BLaER1 treated with 17β-estradiol and CSF1 and Interleukin-3, amounts not matched to agents 10 nM and 100 nM (cell line): ENCODE data around the gene WIZ.
"Not testable (repeated sequence)": the region's sequence is repeated elsewhere in the genome, so short reads cannot be mapped to it uniquely, and the experiment has no call there.

Source experiments
- H3K27ac ChIP-seq, 11 experiments: shearing (Covaris generic); formaldehyde crosslinking; 2 replicates each; pipeline ENCODE4 v1.8.1; 2022
- H3K27me3 ChIP-seq, 11 experiments: shearing (Covaris generic); formaldehyde crosslinking; 2 replicates each; pipeline ENCODE4 v1.8.1; 2022
- H3K36me3 ChIP-seq, 11 experiments: shearing (Covaris generic); formaldehyde crosslinking; 2 replicates each; pipeline ENCODE4 v1.8.1; 2022
- H3K4me1 ChIP-seq, 10 experiments: shearing (Covaris generic); formaldehyde crosslinking; 2 replicates each; pipeline ENCODE4 v1.8.1; 2022
- H3K4me2 ChIP-seq, 11 experiments: shearing (Covaris generic); formaldehyde crosslinking; 2 replicates each; pipeline ENCODE4 v1.8.1; 2022
- H3K4me3 ChIP-seq, 10 experiments: shearing (Covaris generic); formaldehyde crosslinking; 2 replicates each; pipeline ENCODE4 v1.8.1; 2022
- H3K9ac ChIP-seq, 11 experiments: shearing (Covaris generic); formaldehyde crosslinking; 2 replicates each; pipeline ENCODE4 v1.8.1; 2022
- H3K9me3 ChIP-seq, 11 experiments: shearing (Covaris generic); formaldehyde crosslinking; replicated peaks in 1 of 11; 2 replicates each; pipeline ENCODE4 v1.8.1; 2022
- H4K20me1 ChIP-seq, 11 experiments: shearing (Covaris generic); formaldehyde crosslinking; 2 replicates each; pipeline ENCODE4 v1.8.1; 2022
- Cebpa-rat ChIP-seq, 11 experiments: shearing (Covaris generic); IDR thresholded peaks; 2 replicates each; pipeline ENCODE4 v1.8.1; 2022

Gene WIZ

DNA sequence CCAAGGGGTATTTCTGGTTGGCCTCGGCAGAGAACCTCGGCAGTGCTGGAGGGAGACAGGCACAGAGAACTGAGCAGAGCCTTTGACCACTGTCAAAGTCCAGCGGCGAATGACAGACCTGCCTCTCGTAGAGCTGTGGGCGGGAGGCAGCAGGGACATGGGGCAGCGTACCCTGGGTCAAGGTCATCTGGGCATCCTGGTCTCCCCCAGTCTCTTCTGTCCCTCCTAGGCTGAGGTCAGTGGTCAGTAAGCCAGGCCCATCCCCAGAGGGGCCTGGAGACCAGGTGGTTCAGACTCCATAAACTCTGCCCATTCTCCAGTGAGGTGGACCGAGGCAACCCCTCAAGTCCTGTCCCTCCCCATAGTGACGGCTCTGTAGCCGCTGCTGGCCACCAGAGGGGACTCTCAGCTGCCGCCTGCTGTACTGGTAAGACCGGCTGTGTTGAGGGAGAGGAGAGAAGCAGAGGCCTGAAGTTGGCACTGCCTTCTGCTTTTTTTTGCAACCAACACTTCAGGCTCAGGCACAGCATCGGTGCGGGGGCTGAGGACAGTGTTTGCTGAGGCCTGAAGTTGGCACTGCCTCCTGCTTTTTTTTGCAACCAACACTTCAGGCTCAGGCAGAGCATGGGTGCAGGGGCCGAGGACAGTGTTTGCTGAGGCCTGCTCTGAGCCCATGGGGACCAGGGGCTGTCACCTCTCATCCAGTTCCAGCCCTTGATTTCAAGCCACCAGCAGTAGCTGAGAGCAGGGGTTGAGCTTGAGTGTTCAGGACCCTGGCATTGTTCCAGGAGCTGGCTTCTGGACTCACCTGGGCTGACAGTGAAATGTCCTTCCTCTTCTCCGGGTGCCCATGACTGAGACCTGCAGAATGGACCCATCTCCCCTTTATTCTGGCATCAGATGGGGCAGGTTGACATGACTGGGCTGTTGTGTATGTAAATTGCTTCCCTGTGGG, 29.9 kb upstream of the WIZ start, which contains the start of gene PGLYRP2:
PGLYRP2 (minus strand) TSS at position 111 of the 955 bp plus-strand sequence. CDS start 130 bp downstream, outside the sequence.
- Histone ChIP-seq H3K4me2 (peak within 1 kb of the TSS in 8 of 11 experiments; percentile 7 to 42 (median 22); a peak in 7 of 22 replicates), H3K4me3 (no peak within 1 kb of the TSS), H3K27me3 (no peaks in the 10 kb centered on the region), H3K4me1 (peaks cover 0 to 19% (median 10%) of the 10 kb centered on the region in 10 experiments; a peak in 16 of 20 replicates), H3K9me3 (no peaks in the 10 kb centered on the region), H3K9ac (peak within 1 kb of the TSS in 1 of 11 experiments; percentile 29; a peak in 2 of 22 replicates), H3K27ac (no peak within 1 kb of the TSS), H3K36me3 (no peaks in the 10 kb centered on the region), H4K20me1 (no peaks in the 10 kb centered on the region)
- no peak for TF ChIP-seq Cebpa-rat (IDR thresholded peaks at IDR 0.05)

GRCh38 chr19:15476325-15476724, 26.6 kb upstream of the WIZ start:
- Histone ChIP-seq H4K20me1 (no peaks in the 10 kb centered on the region), H3K4me3 (no peak overlapping the region), H3K27ac (peak overlapping the region in 3 of 11 experiments; percentile 0 to 9 (median 7); a peak in 1 of 22 replicates), H3K9ac (no peak overlapping the region), H3K27me3 (no peaks in the 10 kb centered on the region), H3K4me1 (peaks cover 0 to 19% (median 12%) of the 10 kb centered on the region in 10 experiments; a peak in 16 of 20 replicates), H3K9me3 (peaks cover 0 to 14% (median 6%) of the 10 kb centered on the region in 11 experiments; a peak in 8 of 22 replicates), H3K36me3 (no peaks in the 10 kb centered on the region), H3K4me2 (no peak overlapping the region)
- no peak for TF ChIP-seq Cebpa-rat (IDR thresholded peaks at IDR 0.05)

GRCh38 chr19:15475611-15476010, 25.9 kb upstream of the WIZ start:
- no peak overlapping the region for H3K9ac ChIP-seq
- H3K4me1 ChIP-seq, result peaks cover 0 to 19% (median 12%) of the 10 kb centered on the region in 10 experiments; a peak in 16 of 20 replicates
- H3K4me3 ChIP-seq, result no peak overlapping the region
- H3K27ac ChIP-seq, result 0 out of 22 replicates have a peak overlapping the region, but pooled peaks of 2 of the 11 experiments have one; percentile 0 to 7
- H3K27me3 ChIP-seq, result no peaks in the 10 kb centered on the region
- H3K9me3 ChIP-seq, result peaks cover 0 to 15% (median 7%) of the 10 kb centered on the region in 11 experiments; a peak in 8 of 22 replicates
- no peaks in the 10 kb centered on the region for H4K20me1 ChIP-seq
- TF ChIP-seq Cebpa-rat (IDR thresholded peaks at IDR 0.05), result no peak
- no peaks in the 10 kb centered on the region for H3K36me3 ChIP-seq
- no peak overlapping the region for H3K4me2 ChIP-seq

DNA sequence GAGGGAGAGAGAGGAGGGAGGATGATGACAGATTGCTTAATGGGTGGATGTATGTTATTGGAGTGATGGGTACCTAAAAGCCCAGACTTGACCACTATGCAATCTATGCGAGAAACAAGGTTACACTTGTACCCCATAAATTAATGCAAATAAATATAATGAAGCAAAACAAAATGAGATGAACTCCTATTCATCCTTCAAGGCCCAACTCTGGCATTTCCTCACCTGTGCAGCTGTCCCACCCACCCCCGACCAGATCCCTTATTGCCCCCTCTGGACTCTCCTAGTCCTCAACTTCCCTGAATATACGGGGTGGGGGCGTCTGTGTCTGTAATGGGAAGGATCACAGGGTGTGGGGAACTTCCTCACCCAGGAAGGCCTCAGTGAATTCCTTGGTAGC, 25.4 kb upstream of the WIZ start:
- peaks cover 0 to 20% (median 11%) of the 10 kb centered on the region in 10 experiments; a peak in 17 of 20 replicates for H3K4me1 ChIP-seq
- H3K36me3 ChIP-seq, result no peaks in the 10 kb centered on the region
- no peak overlapping the region for H3K9ac ChIP-seq
- peaks cover 0 to 15% (median 7%) of the 10 kb centered on the region in 11 experiments; a peak in 8 of 22 replicates for H3K9me3 ChIP-seq
- no peaks in the 10 kb centered on the region for H4K20me1 ChIP-seq
- no peaks in the 10 kb centered on the region for H3K27me3 ChIP-seq
- H3K4me2 ChIP-seq, result no peak overlapping the region
- H3K4me3 ChIP-seq, result no peak overlapping the region
- no peak for TF ChIP-seq Cebpa-rat (IDR thresholded peaks at IDR 0.05)
- H3K27ac ChIP-seq, result no peak overlapping the region

GRCh38 chr19:15473821-15474220, 24.1 kb upstream of the WIZ start:
- Histone ChIP-seq H3K27me3 (peaks cover 10 to 12% (median 11%) of the 10 kb centered on the region in 11 experiments), H3K4me1 (peaks cover 12 to 23% (median 18%) of the 10 kb centered on the region in 10 experiments), H3K9me3 (peaks cover 0 to 15% (median 7%) of the 10 kb centered on the region in 11 experiments; a peak in 8 of 22 replicates)
- not testable (repeated sequence) for H3K4me2 ChIP-seq, H4K20me1 ChIP-seq, H3K36me3 ChIP-seq, H3K4me3 ChIP-seq, H3K27ac ChIP-seq, H3K9ac ChIP-seq

DNA sequence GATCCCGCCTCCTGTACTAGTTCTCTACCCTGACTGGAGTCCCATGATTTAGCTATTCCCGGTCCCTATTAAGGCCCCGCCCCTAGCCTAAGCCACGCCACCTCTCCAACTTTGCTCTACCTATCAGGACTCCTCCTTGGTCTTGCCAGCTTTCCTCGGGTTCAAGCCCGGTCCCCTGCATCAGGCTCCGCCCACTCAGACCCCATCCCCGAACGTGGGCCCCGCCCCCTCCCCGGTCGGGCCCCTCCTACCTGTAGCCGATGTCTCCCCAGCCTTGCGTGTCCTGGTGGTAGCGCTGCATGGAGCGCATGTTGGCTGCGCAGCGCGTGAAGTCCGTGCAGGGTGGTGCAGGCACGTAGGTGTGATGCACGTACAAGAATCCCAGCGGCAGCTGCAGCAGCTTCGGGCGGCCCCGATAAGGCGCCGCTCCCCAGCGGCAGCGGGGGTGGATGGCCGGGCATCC, 21.9 kb upstream of the WIZ start:
- Histone ChIP-seq H3K4me1 (peaks cover 24 to 44% (median 38%) of the 10 kb centered on the region in 10 experiments), H3K4me3 (no peak overlapping the region), H3K9ac (no peak overlapping the region), H3K9me3 (peaks cover 0 to 15% (median 7%) of the 10 kb centered on the region in 11 experiments; a peak in 8 of 22 replicates), H4K20me1 (no peaks in the 10 kb centered on the region), H3K4me2 (no peak overlapping the region), H3K27ac (no peak overlapping the region; a peak in 1 of 22 replicates), H3K27me3 (peaks cover 10 to 16% (median 14%) of the 10 kb centered on the region in 11 experiments), H3K36me3 (no peaks in the 10 kb centered on the region)
- TF ChIP-seq Cebpa-rat (IDR thresholded peaks at IDR 0.05), result no peak

DNA sequence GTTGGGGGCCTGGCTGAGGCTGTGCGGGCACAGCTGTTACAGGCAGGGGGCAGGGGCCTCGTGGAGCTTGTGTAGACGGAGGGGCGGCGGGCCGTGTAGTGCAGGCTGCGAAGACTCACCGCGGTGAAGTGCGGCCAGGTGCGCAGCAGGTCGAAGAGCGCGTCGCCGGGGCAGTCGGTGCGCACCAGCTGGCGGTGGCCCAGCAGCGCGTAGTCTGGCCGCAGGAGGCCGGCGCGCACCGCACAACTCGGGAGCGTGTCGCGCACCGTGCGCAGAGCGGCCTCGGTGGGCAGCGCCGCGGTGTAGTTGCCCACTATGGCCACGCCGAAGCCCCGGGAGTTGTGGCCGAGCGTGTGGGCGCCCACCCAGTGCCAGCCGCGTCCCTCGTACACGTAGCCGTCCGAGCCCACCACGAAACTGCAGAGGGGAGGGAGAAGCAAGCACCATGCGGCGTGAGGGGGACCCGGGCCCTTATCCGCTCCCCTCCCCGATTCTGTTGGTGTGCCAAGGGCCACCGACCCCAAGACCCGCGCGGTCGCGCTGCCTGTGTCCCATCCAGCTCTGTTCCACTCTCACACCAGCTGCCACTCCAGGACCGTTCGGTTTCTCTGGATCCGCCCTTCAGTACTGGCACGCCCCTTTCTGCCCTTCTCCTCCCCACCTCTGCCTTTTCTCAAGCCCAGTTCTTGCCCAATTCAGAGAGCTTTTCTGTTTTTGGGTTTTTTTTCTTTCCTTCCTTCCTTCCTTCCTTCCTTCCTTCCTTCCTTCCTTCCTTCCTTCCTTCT, 19.9 kb upstream of the WIZ start:
- peak overlapping the region; percentile 79 to 98 (median 94) for H3K4me2 ChIP-seq
- H3K4me1 ChIP-seq, result peaks cover 38 to 63% (median 55%) of the 10 kb centered on the region in 10 experiments
- H3K36me3 ChIP-seq, result no peaks in the 10 kb centered on the region
- peak in 2 of 11 experiments; percentile 36 to 66; a peak in 3 of 22 replicates for TF ChIP-seq Cebpa-rat (IDR thresholded peaks at IDR 0.05)
- peak overlapping the region; percentile 14 to 98 (median 43); a peak in 17 of 22 replicates for H3K9ac ChIP-seq
- peaks cover 0 to 15% (median 7%) of the 10 kb centered on the region in 11 experiments; a peak in 8 of 22 replicates for H3K9me3 ChIP-seq
- H3K4me3 ChIP-seq, result peak overlapping the region in 9 of 10 experiments; percentile 3 to 57 (median 39); a peak in 16 of 20 replicates
- H4K20me1 ChIP-seq, result no peaks in the 10 kb centered on the region
- H3K27me3 ChIP-seq, result peaks cover 10 to 16% (median 14%) of the 10 kb centered on the region in 11 experiments
- peak overlapping the region in 8 of 11 experiments; percentile 1 to 99 (median 74); a peak in 13 of 22 replicates for H3K27ac ChIP-seq
